SU-DHL-6 (cell line): ENCODE measurements around the gene HM13.
"Not testable (repeated sequence)": the region's sequence is repeated elsewhere in the genome, so short reads cannot be mapped to it uniquely, and the experiment has no call there.

Source experiments
- H2AFZ ChIP-seq: fragments of 200-600 bp; sonication (generic); 2 replicates; pipeline ENCODE4 v1.6.1; 2014; ENCODE audit warnings: low read depth, mild to moderate bottlenecking, moderate library complexity, mixed read lengths, antibody characterized with exemption, low read length; ENCODE audit not compliant: severe bottlenecking
- H3F3A ChIP-seq: fragments of 200-600 bp; shearing (Covaris generic); 2 replicates; pipeline ENCODE4 v1.6.0; 2016; ENCODE audit warnings: antibody characterized with exemption, mild to moderate bottlenecking; ENCODE audit not compliant: insufficient read depth
- H3K27ac ChIP-seq: fragments of 200-600 bp; sonication (generic); 2 replicates; pipeline ENCODE4 v1.5.1; 2016; ENCODE audit warnings: low read depth, mild to moderate bottlenecking, low read length, moderate library complexity, mixed read lengths
- H3K27me3 ChIP-seq: fragments of 200-600 bp; sonication (generic), shearing (Covaris generic); 2 replicates; pipeline ENCODE4 v1.6.0; 2014; ENCODE audit warnings: mild to moderate bottlenecking, low read length
- H3K36me3 ChIP-seq: fragments of 200-600 bp; sonication (generic); 2 replicates; pipeline ENCODE4 v1.6.1; 2014; ENCODE audit warnings: mild to moderate bottlenecking, low read length, mixed read lengths
- H3K4me2 ChIP-seq: fragments of 300-600, 200-600 bp; shearing (Covaris generic), sonication (generic); 2 replicates; pipeline ENCODE4 v1.6.0; 2014; ENCODE audit warnings: low read length, low read depth, mild to moderate bottlenecking; ENCODE audit not compliant: poor library complexity, severe bottlenecking
- H3K4me3 ChIP-seq: fragments of 200-600 bp; sonication (generic); 2 replicates; pipeline ENCODE4 v1.5.1; 2014; ENCODE audit warnings: antibody characterized with exemption, low read length, mild to moderate bottlenecking, mixed read lengths; ENCODE audit not compliant: insufficient read depth, poor library complexity, severe bottlenecking
- H3K79me2 ChIP-seq: fragments of 200-600 bp; sonication (generic); 2 replicates; pipeline ENCODE4 v1.6.1; 2014; ENCODE audit warnings: mild to moderate bottlenecking, low read length, moderate library complexity; ENCODE audit not compliant: insufficient read depth
- H3K9ac ChIP-seq: fragments of 200-600 bp; sonication (generic); 2 replicates; pipeline ENCODE4 v1.7.0; 2014; ENCODE audit warnings: mild to moderate bottlenecking, low read length
- H3K9me2 ChIP-seq: fragments of 200-600 bp; sonication (generic); replicated peaks from 2 replicates; pipeline ENCODE4 v1.6.1; 2014; ENCODE audit warnings: low read length; ENCODE audit not compliant: insufficient read depth
- H3K9me3 ChIP-seq: fragments of 200-600 bp; sonication (generic); 2 replicates; pipeline ENCODE4 v1.6.1; 2014; ENCODE audit warnings: low read length, mixed read lengths; ENCODE audit not compliant: insufficient read depth
- H4K20me1 ChIP-seq: fragments of 200-600 bp; sonication (generic); 2 replicates; pipeline ENCODE4 v1.6.1; 2014; ENCODE audit warnings: low read depth, mild to moderate bottlenecking, antibody characterized with exemption, low read length, moderate library complexity, mixed read lengths
- EZH2phosphoT487 ChIP-seq: fragments of 200-600 bp; sonication (generic), shearing (Covaris generic); conservative IDR thresholded peaks from 2 replicates; pipeline ENCODE4 v1.6.1; 2018; ENCODE audit warnings: mild to moderate bottlenecking, antibody characterized with exemption, low read length, moderate library complexity, mixed read lengths
- TF ChIP-seq, protein P1 (sequence below): fragments of 200-600 bp; sonication (generic); IDR thresholded peaks from one replicate; pipeline ENCODE4 v1.5.1; 2017; ENCODE audit warnings: antibody characterized with exemption, mild to moderate bottlenecking, low read length, moderate library complexity; ENCODE audit not compliant: insufficient read depth, poor library complexity, severe bottlenecking

HM13 gene

GRCh38 chr20:31595380-31595653, 81.1 kb downstream of the HM13 start:
- Histone ChIP-seq H3K9ac (no peak overlapping the region), H3K4me3 (no peak overlapping the region), H3K79me2 (no peaks in the 10 kb centered on the region), H3F3A (no peaks in the 10 kb centered on the region), H3K4me2 (no peak overlapping the region), H3K36me3 (no peaks in the 10 kb centered on the region), H3K9me3 (no peaks in the 10 kb centered on the region), H3K27me3 (no peaks in the 10 kb centered on the region), H2AFZ (no peak overlapping the region), H3K9me2 (no peaks in the 10 kb centered on the region), H3K27ac (no peak overlapping the region), H4K20me1 (no peaks in the 10 kb centered on the region)
- TF ChIP-seq EZH2phosphoT487 = no peak
- TF ChIP-seq, protein P1, sequence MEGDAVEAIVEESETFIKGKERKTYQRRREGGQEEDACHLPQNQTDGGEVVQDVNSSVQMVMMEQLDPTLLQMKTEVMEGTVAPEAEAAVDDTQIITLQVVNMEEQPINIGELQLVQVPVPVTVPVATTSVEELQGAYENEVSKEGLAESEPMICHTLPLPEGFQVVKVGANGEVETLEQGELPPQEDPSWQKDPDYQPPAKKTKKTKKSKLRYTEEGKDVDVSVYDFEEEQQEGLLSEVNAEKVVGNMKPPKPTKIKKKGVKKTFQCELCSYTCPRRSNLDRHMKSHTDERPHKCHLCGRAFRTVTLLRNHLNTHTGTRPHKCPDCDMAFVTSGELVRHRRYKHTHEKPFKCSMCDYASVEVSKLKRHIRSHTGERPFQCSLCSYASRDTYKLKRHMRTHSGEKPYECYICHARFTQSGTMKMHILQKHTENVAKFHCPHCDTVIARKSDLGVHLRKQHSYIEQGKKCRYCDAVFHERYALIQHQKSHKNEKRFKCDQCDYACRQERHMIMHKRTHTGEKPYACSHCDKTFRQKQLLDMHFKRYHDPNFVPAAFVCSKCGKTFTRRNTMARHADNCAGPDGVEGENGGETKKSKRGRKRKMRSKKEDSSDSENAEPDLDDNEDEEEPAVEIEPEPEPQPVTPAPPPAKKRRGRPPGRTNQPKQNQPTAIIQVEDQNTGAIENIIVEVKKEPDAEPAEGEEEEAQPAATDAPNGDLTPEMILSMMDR = no peak

DNA sequence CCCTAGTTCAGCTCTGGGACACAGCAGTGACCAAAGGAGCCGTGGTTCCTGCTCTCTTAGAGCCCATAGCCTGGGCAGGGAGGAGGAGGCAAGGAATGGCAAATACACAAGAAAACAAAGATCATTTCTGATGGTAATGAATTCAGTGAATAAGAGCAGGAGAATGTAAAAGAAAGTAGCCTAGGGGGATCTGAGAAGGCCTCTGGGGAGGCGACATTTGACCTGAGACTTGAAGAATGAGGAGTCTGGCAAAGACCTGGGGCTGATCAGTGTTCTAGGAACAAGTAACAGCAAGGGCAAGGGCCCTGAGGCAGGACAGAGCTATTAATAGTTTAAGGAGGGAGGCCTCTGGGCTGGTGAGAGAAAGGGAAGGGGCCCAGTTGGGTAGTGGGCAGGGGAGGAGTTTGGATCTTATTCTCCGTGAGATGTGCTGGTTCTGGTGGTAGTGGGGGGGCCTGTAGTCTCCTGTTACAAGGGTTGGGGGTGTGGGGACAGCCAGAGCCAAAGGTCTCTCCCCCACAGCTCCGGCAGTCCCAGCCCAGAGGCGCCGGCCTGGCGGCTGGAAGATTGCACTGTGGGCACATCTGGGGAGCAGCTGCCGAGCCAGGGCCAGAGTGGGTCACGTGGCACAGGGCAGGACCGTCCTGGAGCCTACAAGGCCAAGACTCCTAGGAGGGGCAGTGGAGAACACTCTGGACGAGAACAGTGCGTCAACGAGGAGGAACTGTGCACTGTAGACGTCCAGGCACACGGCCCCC, 81.6 kb downstream of the HM13 start:
- H3K27me3 ChIP-seq = no peaks in the 10 kb centered on the region
- H3K36me3 ChIP-seq = no peaks in the 10 kb centered on the region
- H3K4me3 ChIP-seq = no peak overlapping the region
- TF ChIP-seq, protein P1 = no peak
- TF ChIP-seq EZH2phosphoT487 = no peak
- no peak overlapping the region for H3K9ac ChIP-seq
- no peaks in the 10 kb centered on the region for H3F3A ChIP-seq
- no peak overlapping the region for H2AFZ ChIP-seq
- no peaks in the 10 kb centered on the region for H4K20me1 ChIP-seq
- H3K9me3 ChIP-seq = no peaks in the 10 kb centered on the region
- H3K9me2 ChIP-seq = no peaks in the 10 kb centered on the region
- H3K4me2 ChIP-seq = no peak overlapping the region
- H3K79me2 ChIP-seq = no peaks in the 10 kb centered on the region
- H3K27ac ChIP-seq = no peak overlapping the region

- H3K4me3 ChIP-seq, H3K9ac ChIP-seq, H3K4me2 ChIP-seq: not testable (repeated sequence)
Measured at GRCh38 chr20:31596412-31596715, 82.1 kb downstream of the HM13 start.

GRCh38 chr20:31596831-31597480, 82.7 kb downstream of the HM13 start:
- H3K4me2 ChIP-seq = no peak overlapping the region
- H3K36me3 ChIP-seq = no peaks in the 10 kb centered on the region
- H3K27me3 ChIP-seq = no peaks in the 10 kb centered on the region
- no peaks in the 10 kb centered on the region for H3K79me2 ChIP-seq
- no peaks in the 10 kb centered on the region for H3K9me2 ChIP-seq
- no peak overlapping the region for H3K27ac ChIP-seq
- H2AFZ ChIP-seq = no peak overlapping the region
- TF ChIP-seq EZH2phosphoT487 = no peak
- TF ChIP-seq, protein P1 = no peak
- no peaks in the 10 kb centered on the region for H4K20me1 ChIP-seq
- no peak overlapping the region for H3K4me3 ChIP-seq
- no peaks in the 10 kb centered on the region for H3F3A ChIP-seq
- no peaks in the 10 kb centered on the region for H3K9me3 ChIP-seq
- H3K9ac ChIP-seq = no peak overlapping the region

More at GRCh38 chr20:31596412-31596715, 82.1 kb downstream of the HM13 start:
- not testable (repeated sequence) for H3K79me2 ChIP-seq, H2AFZ ChIP-seq, H3K27ac ChIP-seq, H4K20me1 ChIP-seq, H3K36me3 ChIP-seq, H3K9me3 ChIP-seq, H3F3A ChIP-seq, H3K9me2 ChIP-seq, H3K27me3 ChIP-seq
